DMS 273 (cell line): ENCODE measurements around the gene RTL10.
A peak's percentile ranks its signal among the peaks of the same experiment; 100 is the strongest.
"Not testable (repeated sequence)": the region's sequence is repeated elsewhere in the genome, so short reads cannot be mapped to it uniquely, and the experiment has no call there.

Experiments
- DNase-seq: peaks from one replicate; lab custom pipeline; 2025; ENCODE audit not compliant: unreplicated experiment; lab: John Stamatoyannopoulos, UW

RTL10 gene

GRCh38 chr22:19846620-19847344, 7.9 kb downstream of the RTL10 start:
- no peak for DNase-seq

DNA sequence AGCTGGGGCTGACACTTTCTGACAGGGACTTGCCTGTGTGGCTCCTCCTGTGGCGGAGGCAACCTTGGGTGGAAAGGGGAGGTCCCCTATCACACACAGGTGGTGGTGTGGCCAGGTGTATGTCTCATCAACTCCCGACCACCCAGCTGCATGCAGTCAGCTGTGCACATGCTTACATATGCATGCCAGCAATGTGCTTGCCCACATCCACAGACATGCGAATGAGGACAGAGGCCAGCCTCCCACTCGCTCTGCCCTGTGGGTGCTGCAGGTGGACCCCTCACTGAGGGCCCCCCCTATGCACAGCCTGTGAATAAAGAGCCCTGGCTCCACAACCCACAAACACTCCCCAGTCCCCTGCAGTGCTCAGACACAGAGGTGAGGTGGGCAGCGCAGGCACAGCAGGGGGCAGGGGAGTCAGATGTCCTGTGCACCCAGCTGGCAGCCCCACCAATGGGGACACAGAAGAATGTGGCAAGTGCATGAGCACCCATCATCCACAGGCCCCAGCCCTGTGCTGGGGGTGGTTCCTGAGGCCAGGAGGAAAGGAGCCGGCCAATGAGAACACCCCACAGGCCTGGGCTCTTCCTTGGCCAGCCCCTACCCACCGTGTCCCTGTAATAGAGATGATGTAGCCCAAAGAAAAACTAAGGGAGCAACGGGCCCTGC, 9.5 kb downstream of the RTL10 start:
- DNase-seq: no peak

DNA sequence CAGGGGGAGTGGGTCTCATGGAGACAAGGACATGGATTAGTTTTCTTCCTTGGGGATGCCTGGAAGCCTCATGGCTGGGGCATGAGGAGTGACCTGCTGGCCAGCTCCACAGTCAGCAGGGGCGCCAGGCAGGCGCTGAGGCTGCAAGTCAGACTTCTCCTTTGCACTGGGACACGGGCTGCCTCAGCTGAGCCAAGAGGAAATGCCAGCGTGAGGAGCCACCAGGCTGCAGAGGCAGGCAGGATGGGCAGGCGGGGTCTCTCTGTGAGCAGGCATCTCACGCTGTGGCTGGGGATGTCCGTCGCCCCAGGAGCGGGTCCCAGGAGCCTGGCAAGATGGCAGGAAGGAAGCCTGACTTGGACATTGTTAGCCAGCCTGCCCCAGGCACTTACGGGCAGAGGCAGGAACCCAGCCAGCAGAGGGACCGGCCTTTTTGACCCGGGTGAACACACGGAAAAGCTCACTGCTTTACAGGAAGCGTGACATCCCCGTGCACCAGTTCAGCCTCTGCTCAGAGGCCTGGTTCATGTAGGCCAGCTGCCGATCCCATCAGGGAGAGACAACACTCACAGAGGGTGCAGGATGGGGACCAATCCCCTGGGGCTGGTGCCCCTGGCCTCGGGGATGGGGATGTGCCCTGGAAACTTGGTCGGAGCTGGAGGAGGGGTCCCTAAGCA, 10.2 kb downstream of the RTL10 start:
- DNase-seq: no peak

DNA sequence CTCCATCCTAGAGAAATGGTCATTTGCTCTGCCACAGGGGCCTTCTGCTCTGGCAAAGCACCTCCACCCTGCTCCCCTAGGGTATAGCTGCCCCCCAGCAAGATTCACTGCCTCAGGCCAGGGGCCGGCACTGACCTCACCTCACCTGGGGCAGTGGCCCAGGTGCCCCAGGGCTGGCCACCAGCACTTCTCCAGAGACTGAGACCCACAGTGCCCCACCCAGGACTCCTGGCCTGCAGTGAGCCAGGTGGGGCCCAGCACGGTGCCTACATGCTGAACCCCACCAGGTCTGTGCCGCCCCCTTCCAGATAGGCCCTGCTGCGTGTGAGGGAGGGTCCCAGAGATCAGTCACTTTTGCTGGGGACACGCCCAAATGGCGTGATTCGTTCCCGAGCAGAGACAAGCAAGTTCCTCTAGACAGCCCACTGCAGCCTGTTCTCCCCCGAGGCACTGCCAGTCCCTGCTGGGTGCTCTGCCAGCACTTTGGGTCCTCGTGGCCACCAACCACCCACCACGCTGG, 10.8 kb downstream of the RTL10 start:
- DNase-seq: no peak

DNA sequence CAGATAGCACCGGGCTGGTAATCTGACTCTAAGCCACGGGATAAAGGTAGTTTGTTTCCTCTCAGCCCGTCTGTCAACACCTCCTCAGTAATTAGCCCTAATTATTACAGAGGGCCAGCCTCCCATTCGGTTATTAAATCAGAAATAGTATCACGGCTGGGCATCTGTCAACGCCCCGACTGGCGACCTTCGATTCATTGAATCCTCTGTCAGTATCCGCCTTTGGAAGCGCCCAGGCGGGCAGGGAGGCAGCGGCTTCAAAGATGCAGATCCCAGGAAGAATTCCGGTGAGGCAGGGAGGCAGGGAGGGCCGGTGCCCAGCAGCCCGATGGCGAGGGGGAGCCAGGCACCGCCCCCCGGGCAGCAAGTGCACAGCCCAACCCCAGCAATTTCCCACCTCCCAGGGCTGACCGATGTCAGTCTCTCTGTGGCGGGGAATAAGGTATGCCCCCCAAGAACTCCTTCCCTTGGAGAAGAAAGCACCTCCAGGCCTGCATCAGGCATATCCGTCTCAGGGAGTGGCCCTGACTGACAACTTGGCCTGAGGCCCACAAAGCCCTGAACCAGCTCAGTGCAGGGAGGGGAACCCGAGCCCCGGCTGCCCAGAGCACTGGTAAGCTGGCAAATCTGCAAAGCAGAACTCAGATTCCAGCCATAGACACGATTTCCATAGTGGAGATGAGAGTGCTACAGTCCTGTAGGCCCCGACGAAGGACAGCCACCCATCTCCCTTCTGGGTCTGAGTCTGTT, 11.4 kb downstream of the RTL10 start:
- DNase-seq: peak; percentile 55

GRCh38 chr22:19842393-19843106, 12.1 kb downstream of the RTL10 start:
- no peak for DNase-seq

DNA sequence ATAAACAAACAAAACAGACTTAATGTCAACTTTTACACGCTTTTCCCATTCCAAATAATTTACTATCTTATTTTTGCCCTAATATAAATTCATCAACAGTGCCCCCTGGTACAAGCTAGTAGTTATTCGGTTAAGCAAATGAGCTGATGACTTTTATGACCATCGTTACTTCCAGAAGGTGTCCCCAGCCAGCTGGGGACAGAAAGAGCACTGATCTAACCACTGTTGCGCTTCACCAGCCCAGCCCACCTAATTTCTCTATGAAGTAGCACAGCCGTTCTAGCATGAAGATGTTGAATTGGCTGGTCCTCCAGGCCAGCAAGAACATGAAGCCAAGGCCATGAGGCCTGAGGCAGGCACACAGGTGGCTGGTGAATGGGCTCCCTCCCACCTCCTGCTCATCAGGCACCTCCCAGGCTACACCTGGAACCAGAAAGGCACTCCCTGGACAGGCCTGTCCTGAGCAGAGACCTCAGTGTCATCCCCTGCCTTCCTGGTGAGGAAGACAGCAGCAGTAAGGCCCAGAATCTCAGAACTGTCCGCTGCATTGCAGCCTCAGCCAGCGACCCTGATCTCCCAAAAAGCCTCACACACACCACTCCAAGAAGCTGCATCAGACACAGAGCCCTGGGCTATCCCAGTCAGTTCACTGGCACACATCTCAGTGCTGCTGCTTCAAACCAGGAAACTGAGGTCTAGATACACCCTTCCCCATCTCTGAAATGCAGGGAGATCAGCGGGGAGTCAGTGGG, 12.9 kb downstream of the RTL10 start:
- DNase-seq: no peak

DNA sequence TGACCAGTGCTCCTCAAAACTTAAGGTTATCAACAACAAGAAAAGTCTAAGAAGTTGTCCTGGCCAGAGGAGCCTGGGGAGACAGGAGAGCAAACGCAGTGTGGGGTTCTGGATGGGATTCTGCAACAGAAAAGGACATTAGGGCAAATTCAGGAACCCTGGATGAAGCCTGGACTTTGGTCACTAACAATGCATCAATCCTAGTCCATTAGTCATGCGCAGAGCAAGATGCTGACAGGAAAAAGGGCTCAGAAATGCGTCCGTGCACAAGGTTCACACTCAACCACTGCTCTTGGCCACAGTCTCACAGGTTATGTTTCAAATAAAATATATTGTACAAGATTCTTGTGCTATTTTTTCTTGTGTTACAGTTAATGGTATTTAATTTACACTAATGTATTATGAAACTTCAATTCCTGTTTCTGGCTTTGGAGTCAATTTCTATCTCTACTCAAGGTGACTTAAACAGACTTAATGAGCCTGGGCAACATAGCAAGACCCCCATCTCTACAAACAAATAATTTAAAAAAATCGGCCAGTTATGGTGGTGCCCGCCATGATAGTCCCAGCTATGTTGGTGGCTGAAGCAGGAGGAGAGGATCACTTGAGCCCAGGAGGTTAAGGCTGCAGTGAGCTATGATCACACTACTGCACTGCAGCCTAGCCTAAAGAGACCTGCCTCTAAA, 13.6 kb downstream of the RTL10 start:
- no peak for DNase-seq

DNA sequence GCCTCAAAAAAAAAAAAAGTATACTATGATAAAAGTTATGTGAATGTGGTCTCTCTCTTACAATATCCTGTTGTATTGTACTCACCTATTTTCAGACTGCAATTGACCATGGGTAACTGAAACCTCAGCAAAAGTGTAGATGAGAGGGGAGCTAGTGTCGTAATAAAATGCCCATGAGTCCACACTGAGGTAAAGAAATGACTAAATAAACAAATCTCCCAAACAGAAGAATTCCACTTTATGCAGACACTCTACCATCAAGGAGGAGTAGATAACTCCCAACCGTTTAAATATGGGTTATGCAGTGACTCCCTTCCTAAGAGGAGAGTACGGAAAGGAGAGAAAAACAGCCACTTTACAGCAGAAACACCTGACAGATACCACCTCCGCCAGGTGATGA, 14.6 kb downstream of the RTL10 start:
- no peak for DNase-seq

GRCh38 chr22:19837915-19838314, 16.8 kb downstream of the RTL10 start:
- DNase-seq: no peak

- no peak for DNase-seq
Measured at GRCh38 chr22:19836512-19836911, 18.2 kb downstream of the RTL10 start.

GRCh38 chr22:19834599-19834998, 20.1 kb downstream of the RTL10 start:
- DNase-seq: no peak

- DNase-seq: not testable (repeated sequence)
Measured at GRCh38 chr22:19833327-19833726, 21.3 kb downstream of the RTL10 start.

DNA sequence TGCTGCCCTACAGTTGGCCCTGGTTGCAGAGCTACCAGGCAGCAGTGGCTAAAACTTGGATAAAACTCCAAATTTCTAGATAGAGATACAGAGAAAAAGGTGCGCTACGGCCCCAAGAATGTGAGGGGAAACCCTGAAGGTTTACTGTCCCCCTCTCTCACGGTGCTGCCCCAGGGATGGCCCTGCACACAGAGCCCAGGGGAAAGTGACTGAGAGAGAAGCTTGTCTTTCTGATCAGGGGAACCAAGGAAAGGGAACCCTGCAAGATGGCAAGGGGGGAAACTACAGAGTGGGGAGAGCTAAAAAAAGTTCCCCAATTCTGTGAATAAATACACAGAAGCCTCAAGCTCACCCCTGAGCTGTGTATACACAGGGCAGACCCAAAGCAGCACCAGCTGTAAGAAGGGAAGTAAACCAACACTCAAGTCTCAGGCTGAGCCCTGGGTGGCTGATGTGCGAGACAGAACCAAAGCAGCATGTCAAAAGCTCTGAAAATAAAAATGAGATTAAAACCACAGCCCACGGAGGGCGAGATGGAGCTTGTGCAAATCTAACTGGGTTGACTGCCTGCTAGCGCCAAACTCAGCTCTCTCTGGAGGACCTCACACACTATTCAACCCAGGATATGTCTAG, 22.1 kb downstream of the RTL10 start:
- DNase-seq: no peak

DNA sequence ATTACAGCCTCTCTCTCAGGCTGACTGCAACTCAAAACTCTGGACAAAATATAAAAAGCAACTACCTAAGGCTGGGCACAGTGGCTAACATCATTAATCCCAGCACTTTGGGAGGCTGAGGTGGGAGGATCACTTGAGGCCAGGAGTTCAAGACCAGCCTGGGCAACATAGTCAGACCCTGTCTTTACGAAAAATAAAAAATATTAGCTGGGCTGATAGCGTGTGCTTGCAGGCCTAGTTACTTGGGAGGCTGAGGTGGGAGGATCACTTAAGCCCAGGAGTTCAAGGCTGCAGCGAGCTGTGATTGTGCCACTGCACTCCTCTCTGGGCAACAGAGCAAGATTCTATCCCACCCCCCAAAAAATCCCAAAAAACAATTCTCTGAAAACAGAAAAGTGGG, 22.7 kb downstream of the RTL10 start:
- DNase-seq: not testable (repeated sequence)

DNA sequence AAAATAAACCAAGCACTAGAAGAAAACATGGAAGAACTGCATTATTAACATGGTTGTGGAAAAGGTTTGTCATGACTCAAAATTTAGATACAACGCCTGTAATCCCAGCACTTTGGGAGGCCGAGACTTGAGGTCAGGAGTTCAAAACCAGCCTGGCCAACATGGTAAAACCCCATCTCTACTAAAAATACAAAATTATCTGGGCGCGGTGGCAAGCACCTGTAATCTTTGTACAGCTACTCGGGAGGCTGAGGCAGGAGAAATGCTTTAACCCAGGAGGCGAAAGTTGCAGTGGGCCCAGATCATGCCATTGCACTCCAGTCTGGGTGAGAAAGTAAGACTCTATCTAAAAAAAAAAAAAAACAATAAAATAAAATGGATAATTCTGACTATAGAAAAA, 23.7 kb downstream of the RTL10 start:
- DNase-seq: no peak

GRCh38 chr22:19828035-19828401, 26.7 kb downstream of the RTL10 start:
- DNase-seq: no peak

DNA sequence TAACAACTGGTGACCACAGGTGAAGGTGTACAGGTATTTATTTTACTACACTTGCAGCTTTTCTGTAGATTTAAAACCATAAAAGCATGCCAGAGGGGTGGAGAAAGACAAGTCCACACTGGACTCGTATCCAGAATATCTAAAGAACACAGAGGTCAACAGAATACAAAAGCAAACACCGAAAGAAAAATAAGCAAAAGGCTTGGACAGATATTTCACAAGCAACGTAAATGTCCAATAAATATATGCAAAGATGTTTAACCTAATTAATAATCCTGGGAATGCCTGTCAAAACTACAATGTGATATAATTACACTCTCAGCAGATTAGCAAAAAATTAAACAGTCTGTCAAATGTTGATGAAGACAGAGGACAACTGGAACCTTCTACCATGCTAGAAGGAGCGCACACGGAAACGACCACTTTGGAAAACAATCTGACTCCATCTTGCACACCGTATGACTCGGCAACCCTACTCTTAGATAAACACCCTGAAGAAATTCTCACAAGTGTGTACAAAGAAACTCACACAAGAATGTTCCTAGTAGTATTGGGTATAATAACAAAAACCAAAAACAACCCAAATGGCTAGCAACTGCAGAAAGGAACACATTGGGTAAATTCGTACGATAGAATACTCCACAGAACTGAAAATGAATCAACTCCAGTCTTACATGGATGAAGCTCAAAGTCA, 27.2 kb downstream of the RTL10 start:
- DNase-seq: no peak

DNA sequence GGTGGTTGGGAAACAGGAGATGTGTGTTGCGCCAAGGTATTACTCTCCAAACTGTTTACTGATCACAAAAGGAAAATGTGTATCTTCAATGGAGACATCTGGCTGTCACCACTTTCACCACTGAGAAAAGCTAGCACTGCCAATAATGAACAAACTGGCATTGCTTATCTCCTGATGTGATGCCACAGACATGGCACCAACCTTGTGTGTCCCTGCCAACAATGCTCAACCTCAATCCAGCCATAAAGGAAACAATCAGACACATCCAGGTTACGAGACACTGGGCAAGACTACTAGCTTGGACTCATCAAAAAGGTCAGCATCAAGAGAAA, 28.1 kb downstream of the RTL10 start:
- no peak for DNase-seq
